K562 (cell line): ENCODE results near the gene CALD1. TPM values are rescaled to one million over a fixed set of nuclear protein-coding genes. Genes with fewer than 3 reads are reported as not detected.

Experiments
- CHD1 ChIP-seq: fragments of 200-600 bp; sonication (generic); IDR thresholded peaks from one replicate; pipeline ENCODE4 v1.6.1; 2012; ENCODE audit warnings: mild to moderate bottlenecking, moderate library complexity, low read length, inconsistent platforms
- CHD2 ChIP-seq: IDR thresholded peaks from 2 replicates; pipeline ENCODE4 v1.6.1; 2011; ENCODE audit warnings: low read depth, low read length
- CHD7 ChIP-seq: fragments of 200-600 bp; sonication (generic); IDR thresholded peaks from one replicate; pipeline ENCODE4 v1.6.1; 2012; ENCODE audit warnings: mild to moderate bottlenecking, low read depth, low read length, inconsistent platforms
- MCM7 ChIP-seq, 2 experiments: fragments of 450-650 bp; IDR thresholded peaks; 2 replicates each; pipeline ENCODE4 v1.6.1; 2016 to 2018
- NR0B1 ChIP-seq: fragments of 450-650 bp; IDR thresholded peaks from one replicate; pipeline ENCODE4 v1.6.1; 2018; ENCODE audit warnings: mild to moderate bottlenecking, moderate library complexity; ENCODE audit not compliant: partially characterized antibody
- TFE3 ChIP-seq: fragments of 450-650 bp; formaldehyde crosslinking; IDR thresholded peaks from 2 replicates; pipeline ENCODE4 v1.4.0; 2020; ENCODE audit warnings: mild to moderate bottlenecking, mixed read lengths
- ZNF274 ChIP-seq: IDR thresholded peaks from 2 replicates; pipeline ENCODE4 v1.6.1; 2011; ENCODE audit warnings: low read depth, mild to moderate bottlenecking, low read length, moderate library complexity, borderline replicate concordance
- ZNF740 ChIP-seq, 3 experiments: fragments of 200-800 bp in 1 of 3; sonication (Bioruptor generic) in 1 of 3; sonication (generic) in 1 of 3; formaldehyde crosslinking in 1 of 3; IDR thresholded peaks; 2 replicates each; pipeline versions ENCODE4 v1.6.1 to v1.8.0; 2016 to 2022; ENCODE audit warnings: mild to moderate bottlenecking in 2 of 3, missing compliant biosample characterization in 2 of 3, missing genetic modification characterization in 2 of 3, missing genetic modification reagents in 1 of 3
- polyA plus RNA-seq, 8 experiments: library from polyadenylated mRNA; depleted of rRNA in 4 of 8; stranded (reverse) in 5 of 8; unstranded in 3 of 8; fragments of >200 nt; fragmentation: Nextera tagmentation in 2 of 8; fragmentation: Illumina TruSeq in 1 of 8; extraction: Ambion mirVana in 2 of 8; extraction: Trizol in 1 of 8; gene quantifications; 2 replicates each; pipeline versions ENCODE4 v1.2.1 to v1.2.3, GENCODE V29; 2011 to 2014; ENCODE audit warnings: inconsistent platforms in 1 of 8, missing spikeins in 1 of 8
- total RNA-seq, 7 experiments: library from RNA; depleted of rRNA in 6 of 7; stranded (reverse); fragments of >200 nt in 6 of 7; fragmentation: Illumina TruSeq in 2 of 7; extraction: Trizol in 2 of 7; gene quantifications; 2 replicates each; pipeline versions ENCODE4 v1.2.1 to v1.2.3, GENCODE V29; 2011 to 2021; ENCODE audit warnings: low replicate concordance in 1 of 7

Gene CALD1
- total and polyA plus RNA-seq, 9 of the 15 experiments (the other 6 are each of a cell fraction or from before 2014, with no cell fraction given) = 0.40 TPM; not detected in 8

GRCh38 chr7:134986363-134987251 lies 207.2 kb downstream of the CALD1 start, which contains the start of gene AGBL3 (continued):
- TF ChIP-seq CHD7 (peak; percentile 63), CHD2 (peak; percentile 98), CHD1 (peak; percentile 68), MCM7 (IDR thresholded peaks at IDR 0.05) (no peak), ZNF274 (no peak), NR0B1 (no peak), TFE3 (CRISPR knock-in tag) (no peak), ZNF740 (CRISPR knock-in tag; IDR thresholded peaks at IDR 0.05) (no peak; the same call in 1 of the 2 replicates), ZNF740 (tag; IDR thresholded peaks at IDR 0.05) (0 out of 4 replicates have a peak, but pooled peaks of 1 of the 2 experiments have one; percentile 22)
